ENCODE data around the gene ABR.

The ABR gene

DNA sequence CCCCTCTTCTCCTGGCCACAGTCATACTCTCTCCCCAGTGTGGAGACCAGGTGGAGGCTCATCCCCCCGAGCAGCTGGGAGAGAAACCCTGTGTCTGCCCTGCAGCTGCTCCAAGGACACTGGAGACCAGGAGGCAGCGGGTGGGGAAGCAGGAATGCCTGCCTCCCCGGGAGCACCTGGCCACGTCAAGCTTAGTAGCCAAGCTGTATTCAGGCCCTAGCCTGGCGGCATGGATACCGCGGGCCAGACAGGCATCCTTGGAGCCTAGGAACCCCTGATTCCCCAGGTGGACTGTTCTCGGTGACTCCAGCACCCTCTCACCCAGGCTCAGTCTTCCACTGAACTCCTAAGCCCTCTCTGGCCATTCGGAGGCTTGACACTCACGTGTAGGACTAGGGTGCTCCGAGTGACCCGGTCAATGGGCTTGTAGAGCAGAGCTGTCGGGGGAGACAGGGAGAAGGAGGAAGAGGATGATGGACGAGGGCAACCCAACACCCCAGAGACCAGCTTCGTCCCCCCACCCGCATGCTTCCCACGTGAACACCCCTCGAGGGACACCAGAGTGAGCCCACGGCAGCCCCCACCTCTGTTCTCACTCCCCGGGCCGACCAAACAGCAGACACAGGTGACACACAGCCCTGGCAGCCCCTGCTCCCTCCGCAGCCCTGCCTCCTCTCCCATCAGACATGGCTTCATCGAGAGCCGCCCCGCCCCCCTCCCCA, 106.4 kb downstream of the ABR start:
- TF ChIP-seq, protein P1, sequence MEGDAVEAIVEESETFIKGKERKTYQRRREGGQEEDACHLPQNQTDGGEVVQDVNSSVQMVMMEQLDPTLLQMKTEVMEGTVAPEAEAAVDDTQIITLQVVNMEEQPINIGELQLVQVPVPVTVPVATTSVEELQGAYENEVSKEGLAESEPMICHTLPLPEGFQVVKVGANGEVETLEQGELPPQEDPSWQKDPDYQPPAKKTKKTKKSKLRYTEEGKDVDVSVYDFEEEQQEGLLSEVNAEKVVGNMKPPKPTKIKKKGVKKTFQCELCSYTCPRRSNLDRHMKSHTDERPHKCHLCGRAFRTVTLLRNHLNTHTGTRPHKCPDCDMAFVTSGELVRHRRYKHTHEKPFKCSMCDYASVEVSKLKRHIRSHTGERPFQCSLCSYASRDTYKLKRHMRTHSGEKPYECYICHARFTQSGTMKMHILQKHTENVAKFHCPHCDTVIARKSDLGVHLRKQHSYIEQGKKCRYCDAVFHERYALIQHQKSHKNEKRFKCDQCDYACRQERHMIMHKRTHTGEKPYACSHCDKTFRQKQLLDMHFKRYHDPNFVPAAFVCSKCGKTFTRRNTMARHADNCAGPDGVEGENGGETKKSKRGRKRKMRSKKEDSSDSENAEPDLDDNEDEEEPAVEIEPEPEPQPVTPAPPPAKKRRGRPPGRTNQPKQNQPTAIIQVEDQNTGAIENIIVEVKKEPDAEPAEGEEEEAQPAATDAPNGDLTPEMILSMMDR (IDR thresholded peaks at IDR 0.05) = no peak

DNA sequence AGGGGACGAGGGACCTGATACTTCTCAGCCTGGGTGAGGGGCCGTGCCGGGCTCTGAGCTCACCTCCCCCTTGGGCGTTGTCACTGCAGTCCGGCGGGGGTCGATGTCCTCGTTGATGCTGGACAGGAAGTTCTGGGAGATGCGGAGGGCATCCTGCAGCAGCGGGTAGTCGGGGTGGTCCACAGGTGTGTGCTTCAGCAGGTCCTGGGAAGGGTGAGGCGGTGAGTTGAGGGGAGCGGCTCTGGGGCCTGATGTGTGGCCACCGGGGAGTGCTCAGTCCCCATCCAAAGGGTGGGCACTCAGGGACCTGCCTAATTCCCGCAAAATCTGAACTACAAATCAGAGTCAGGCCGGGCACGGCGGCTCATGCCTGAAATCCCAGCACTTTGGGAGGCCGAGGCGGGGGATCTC, 107.2 kb downstream of the ABR start:
- TF ChIP-seq, protein P1 (IDR thresholded peaks at IDR 0.05) = no peak

DNA sequence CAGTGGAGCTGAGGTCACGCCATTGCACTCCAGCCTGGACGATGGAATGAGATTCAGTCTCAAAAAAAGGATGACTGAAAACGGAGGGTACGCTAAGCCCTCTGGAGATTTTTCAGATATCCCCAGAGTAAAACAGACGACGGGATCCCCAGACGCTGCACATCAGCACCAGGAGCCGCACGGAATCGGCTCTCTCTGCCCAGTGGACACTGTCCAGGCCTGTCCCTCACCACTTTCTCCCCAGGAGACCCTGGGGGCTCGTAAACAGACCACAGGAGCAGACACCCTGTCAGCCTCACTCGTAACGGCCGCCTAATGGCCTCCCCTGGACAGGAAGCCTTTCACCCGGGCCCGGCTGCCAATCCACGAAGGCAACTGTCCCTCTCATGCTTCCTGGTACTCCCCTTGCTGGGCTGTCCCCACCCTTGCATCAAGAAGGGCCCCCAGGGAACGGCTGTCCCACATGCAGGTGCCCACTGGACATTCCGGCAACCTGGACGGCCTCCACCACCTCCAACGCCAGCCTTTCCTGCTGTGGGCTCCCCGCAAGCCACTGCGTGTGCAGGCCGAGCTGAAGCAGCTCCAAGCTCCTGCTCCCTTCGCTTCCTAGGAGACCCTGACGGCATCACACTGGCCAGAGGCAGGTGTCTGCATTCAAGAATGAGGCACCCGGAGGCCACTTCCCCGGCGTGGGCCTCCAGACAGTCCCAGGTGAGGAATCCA, 108.5 kb downstream of the ABR start:
- TF ChIP-seq, protein P1 (IDR thresholded peaks at IDR 0.05) = no peak

DNA sequence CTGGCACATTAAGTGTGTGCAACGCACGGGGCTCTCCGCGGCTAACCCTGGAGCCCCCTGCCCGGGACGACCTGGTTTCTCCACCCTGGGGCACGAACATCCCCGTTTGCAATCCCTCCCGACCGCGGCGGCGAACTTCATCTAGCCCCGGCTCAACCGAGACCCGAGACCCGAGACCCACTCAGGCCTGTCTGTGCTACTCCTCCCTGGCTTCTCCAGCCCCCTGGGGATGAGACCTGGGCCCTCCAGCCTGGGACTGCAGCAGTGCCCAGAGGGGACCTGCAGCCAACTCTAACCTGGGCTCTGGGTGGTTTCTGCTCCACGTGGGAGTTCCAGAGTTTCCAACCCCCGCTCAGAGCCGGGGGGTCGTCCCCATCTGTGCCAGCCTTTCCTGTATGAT, 109.4 kb downstream of the ABR start:
- TF ChIP-seq, protein P1 (IDR thresholded peaks at IDR 0.05) = no peak

DNA sequence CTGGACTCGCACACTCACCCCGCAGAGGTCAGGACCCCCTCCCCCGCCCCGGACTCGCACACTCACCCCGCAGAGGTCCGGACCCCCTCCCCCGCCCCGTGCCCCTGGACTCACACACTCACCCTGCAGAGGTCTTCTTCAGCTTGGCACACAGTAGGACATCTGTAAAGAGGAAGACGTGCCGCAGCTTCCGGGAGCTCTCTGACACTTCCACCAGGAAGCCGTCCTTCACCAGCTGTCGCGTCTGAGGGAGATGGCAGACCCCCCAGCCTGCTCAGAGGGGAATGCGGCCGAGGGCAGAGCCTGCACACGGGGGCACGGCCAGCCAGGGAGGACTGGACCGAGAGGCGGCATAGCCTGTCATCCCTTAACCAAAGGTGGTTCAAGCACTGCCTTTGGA, 109.9 kb downstream of the ABR start:
- TF ChIP-seq, protein P1 (IDR thresholded peaks at IDR 0.05) = no peak

DNA sequence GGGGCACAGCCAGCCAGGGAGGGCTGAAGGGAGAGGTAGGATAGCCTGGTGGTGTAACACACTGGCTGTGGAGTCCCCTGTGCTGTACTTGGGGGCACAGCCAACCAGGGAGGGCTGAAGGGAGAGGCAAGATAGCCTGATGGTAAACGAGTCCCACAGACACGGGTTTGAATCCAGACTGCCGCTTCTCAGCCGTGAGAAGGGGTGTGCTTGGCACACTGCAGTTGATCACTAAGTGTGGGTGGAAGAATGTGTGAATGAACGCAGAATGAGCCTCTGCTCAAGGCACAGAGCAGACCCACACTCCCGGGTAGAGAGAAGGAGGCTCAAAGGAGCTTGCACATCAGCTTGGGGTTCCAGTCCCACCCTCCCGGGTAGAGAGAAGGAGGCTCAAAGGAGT, 111.4 kb downstream of the ABR start:
- TF ChIP-seq, protein P1 (IDR thresholded peaks at IDR 0.05) = no peak

DNA sequence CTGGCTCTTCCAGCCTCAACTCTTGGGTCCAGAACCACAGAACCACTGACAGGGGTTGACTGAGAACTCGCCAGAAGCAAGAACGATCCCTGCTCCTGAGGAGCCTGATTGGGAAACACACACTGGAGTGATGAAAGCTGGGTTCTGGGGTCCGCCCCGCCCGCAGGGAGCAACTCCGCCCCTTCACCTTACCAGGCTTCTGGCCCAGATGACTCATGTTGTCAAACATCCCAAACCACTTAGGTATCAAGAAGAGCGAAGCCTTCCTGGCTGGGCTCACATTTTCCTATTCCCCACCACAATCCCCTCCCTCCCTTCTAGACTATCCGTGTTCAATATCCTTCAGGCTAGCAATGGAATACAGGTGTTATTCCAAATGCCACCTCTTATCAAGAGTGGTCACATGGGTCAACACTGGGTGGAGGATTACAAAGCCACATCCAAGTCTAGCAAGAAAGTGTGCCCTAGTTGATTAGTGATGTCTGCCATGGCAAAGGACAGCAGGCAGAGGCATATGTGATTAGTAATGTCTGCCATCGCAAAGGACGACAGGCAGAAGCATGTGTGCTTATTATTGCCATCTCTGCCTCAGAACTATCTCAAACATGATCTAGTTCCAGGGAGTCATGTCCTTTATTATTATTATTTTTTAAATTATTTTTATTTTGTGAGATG, 112.4 kb downstream of the ABR start:
- TF ChIP-seq, protein P1 (IDR thresholded peaks at IDR 0.05) = no peak
